HuH-7.5 (cell line): ENCODE measurements around the gene ATP2A2.
"Not testable (repeated sequence)": the region's sequence is repeated elsewhere in the genome, so short reads cannot be mapped to it uniquely, and the experiment has no call there.

Experiments
- DNase-seq: peaks from one replicate; pipeline ENCODE4 v3.0.0; 2011; ENCODE audit warnings: low spot score

ATP2A2 gene

GRCh38 chr12:110280779-110281548, at the start of gene ATP2A2:
ATP2A2 (plus strand) TSS chr12:110281247; CDS start chr12:110281790, 543 bp downstream.
- peak; percentile 90 for DNase-seq

- DNase-seq, result no peak
These were observed 47.7 kb upstream of the ATP2A2 start for GRCh38 chr12:110233212-110233903.

DNA sequence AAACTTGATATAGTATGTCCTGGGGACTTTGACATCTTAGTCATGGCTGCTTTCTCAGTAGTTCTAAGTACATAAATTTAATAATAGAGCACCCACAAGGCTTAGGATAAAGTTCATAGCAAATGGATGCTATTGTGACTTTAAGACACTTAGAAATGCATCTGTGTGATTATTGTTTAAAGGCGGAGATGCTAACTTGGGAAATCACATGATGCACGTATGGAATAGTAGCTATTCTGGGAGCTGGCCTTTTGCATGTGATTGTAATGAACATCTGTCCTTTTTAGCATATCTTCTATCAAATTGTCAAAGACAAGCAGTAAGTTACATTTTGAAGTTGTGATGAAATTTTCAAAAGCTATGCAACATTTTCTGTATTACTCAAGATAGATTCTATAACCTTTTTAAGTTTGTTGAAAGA, 46.7 kb upstream of the ATP2A2 start:
- DNase-seq, result no peak

DNA sequence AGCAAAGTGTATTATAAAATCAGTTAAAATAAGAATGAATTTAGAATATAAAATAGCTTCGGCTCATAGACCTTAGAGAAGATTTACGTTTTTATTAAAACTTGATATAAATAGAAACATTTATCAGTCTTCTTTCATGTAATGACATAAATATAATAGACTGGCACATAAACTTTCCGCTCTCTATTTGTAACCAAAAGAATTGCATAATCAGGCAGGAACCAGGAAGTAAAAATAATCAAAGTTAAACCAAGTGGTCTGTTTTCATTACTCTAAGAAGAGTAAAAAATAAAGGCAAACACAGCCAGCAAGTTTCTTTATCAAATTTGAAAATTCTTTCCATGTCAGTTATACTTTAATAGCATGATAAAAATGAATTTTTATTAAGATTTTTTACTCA, 46.3 kb upstream of the ATP2A2 start:
- DNase-seq, result no peak

GRCh38 chr12:110235383-110235782, 45.7 kb upstream of the ATP2A2 start:
- DNase-seq, result no peak

- DNase-seq, result no peak
These were observed 37.8 kb upstream of the ATP2A2 start for GRCh38 chr12:110243227-110243626.

GRCh38 chr12:110244372-110244771, 36.7 kb upstream of the ATP2A2 start:
- DNase-seq, result no peak

GRCh38 chr12:110244829-110245228, 36.2 kb upstream of the ATP2A2 start:
- DNase-seq, result no peak

DNA sequence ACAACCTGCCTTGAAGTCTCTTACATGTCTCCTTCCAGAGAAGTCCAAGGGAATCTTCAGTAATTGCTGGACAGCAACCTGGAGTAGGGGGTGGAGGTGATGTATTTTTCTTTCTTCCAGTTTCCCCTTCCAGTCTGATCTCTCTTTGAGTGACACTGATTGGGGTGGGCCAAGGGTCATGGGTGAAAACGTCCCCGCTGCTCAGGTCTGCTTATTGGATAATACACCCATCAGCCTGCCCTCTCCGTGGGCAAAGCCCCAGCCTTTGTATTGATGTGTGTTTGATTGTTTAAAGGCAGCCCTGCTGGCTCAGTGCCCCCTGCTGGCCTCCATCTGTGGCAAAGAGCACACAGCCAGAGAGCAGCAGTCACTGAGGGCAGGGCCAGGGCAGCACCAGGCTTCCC, 35.7 kb upstream of the ATP2A2 start:
- DNase-seq, result no peak

DNA sequence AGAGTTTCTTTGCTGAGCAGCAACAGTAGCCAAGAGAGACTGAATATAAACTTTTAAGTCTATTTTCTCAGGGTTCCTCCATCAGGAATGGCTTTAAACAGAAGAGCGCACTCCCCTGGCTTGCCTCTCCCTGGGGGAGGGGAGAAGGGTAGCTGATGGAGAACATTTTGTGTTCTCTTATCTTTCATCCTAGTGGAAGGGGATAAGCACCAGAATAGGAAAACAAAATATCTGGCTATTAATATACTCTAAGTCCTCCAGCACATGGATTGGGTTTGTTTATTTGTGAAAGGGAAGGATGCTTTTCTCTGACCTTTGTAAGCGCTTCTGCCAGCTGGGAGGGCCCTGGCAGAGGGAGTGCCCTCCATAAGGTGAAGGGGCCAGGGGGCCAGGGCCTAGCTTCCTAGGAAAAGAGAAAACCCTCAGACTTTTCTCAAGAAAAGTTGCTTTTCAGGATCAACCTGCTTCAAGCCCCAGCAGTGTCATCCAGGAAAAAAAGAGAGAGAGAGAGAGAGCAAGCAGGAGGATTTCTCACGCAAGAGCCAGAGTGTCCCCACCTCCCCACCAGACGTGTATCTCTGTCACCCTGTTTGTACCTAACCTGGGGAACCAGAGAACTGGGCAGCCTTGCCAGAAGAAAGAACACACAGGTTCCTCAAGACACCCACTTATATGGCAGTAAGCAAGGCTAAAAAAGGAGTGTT, 34.3 kb upstream of the ATP2A2 start:
- DNase-seq, result no peak

GRCh38 chr12:110247340-110248095, 33.5 kb upstream of the ATP2A2 start:
- DNase-seq, result peak; percentile 68

DNA sequence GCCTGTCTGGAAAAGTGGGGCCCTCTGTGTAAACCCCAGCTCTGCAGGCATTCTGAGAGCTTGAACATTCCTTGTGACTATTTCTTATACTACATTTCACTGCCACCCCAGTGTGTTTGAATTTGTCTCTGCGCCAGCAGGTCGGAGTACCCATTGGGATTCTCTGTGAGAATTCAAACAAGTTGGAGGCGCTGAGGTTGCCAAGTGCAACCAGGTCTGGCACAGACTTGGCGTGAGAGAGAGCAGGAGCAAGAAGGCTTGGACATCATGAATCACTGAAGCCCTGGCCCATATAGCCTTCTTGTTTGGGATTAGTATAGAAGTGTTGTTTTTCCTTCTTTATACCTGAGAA, 33.0 kb upstream of the ATP2A2 start:
- no peak for DNase-seq

DNA sequence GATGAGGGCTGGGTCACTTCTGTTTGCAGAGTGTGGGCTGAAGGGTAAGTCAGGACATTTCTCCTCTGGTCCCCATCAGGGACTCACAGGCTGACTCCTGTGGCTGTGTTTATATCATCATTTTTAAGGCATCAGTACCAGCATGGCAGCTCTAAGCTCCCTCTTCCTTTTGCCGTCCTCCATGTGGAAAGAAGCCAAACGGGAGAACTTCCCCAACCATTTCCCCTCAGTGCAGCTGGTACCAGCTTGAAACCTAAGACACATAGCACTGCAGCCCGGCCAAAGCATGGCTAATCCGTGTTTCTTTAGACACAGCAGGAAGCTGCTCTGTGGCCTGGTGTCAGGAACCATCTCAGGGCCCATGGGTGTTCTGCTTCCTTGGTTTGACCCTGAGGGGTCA, 31.9 kb upstream of the ATP2A2 start:
- no peak for DNase-seq

DNA sequence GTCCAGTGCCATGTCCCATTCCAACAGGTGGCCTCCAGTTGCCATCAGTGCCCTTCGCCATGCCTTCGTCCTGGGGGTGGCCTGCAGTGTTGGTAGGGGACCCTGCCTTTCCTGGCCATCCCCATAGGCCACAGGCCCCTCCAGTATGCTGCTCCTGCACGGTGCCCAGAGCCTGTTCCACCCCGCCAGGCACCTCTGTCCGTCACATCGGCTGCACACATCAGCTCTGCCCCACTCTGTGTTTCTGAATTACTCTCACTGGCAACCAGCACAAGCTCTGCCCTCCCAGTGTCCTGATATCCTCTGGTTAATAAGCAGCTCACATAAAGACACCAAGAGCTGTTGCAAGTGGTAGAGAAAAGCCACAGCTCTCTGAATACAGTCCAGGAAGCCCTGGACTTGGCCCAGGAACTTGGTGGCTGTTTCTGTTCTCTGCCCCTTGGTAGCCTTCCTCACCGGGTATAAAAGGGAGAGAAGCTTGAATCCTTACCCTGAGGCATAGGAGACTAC, 31.3 kb upstream of the ATP2A2 start:
- DNase-seq, result peak; percentile 47

GRCh38 chr12:110251381-110251780, 29.7 kb upstream of the ATP2A2 start:
- DNase-seq, result no peak

- DNase-seq, result no peak
These were observed 28.3 kb upstream of the ATP2A2 start for GRCh38 chr12:110252716-110253115.

- DNase-seq, result no peak
These were observed 27.9 kb upstream of the ATP2A2 start for GRCh38 chr12:110253176-110253575.

DNA sequence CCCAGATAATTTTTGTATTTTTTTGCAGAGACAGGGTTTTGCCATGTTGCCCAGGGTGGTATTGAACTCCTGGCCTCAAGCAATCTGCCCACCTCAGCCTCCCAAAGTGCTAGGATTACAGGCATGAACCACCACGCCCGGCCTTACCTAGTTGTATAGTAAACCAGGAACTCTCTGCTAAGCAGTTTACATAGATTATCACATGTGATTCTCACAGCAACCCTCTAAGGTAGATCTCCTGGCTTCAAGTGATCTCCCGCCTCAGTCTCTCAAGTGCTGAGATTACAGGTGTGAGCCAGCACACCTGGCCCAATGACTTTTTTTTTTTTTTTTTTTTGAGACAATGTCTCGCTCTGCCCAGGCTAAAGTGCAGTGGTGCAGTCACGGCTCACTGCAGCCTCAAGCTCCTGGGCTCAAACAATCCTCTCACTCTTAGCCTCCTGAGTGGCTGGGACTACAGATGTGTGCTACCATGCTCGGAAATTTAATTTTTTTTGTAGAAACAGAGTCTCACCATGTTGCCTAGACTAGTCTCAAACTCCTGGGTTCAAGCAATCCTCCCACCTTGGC, 26.0 kb upstream of the ATP2A2 start:
- DNase-seq, result no peak

GRCh38 chr12:110255890-110256456, 25.1 kb upstream of the ATP2A2 start:
- DNase-seq, result not testable (repeated sequence)

DNA sequence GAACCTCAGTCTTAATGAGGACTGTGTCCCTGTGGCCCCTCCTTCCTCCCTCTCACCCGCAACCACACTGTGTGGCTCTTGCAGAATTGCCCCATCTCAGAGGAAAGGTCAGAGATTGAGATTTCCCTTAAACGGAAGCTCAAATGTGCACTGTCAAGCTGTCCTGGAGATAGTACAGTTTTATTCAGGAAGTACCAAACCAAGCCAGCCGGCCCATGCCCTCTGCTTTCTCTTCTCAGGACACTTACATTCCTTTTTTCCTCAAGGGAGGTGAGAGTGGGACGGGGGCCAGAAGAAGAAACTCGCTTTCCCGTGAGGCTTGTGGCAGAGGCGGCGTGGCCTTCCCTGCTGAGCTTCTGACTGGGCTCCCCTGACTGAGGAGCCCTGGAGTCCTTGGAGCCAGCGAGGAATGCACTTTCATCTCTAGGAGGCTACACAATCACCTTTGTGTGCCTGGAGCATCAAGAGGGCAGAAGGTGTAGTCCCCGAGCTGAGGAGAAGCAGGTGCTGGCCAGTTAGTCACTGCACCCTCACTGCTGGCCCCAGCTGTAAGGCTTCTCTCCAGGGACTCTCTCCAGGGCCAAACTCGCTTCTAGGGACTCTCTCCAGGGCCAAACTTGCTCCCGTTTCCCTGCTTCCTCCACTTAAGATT, 24.1 kb upstream of the ATP2A2 start:
- DNase-seq, result no peak

GRCh38 chr12:110258466-110258865, 22.6 kb upstream of the ATP2A2 start:
- no peak for DNase-seq
